ENCODE results near the gene CPZ.

GRCh38 chr4:8666581-8666980, 74.0 kb downstream of the CPZ start:
- TF ChIP-seq, protein P1, sequence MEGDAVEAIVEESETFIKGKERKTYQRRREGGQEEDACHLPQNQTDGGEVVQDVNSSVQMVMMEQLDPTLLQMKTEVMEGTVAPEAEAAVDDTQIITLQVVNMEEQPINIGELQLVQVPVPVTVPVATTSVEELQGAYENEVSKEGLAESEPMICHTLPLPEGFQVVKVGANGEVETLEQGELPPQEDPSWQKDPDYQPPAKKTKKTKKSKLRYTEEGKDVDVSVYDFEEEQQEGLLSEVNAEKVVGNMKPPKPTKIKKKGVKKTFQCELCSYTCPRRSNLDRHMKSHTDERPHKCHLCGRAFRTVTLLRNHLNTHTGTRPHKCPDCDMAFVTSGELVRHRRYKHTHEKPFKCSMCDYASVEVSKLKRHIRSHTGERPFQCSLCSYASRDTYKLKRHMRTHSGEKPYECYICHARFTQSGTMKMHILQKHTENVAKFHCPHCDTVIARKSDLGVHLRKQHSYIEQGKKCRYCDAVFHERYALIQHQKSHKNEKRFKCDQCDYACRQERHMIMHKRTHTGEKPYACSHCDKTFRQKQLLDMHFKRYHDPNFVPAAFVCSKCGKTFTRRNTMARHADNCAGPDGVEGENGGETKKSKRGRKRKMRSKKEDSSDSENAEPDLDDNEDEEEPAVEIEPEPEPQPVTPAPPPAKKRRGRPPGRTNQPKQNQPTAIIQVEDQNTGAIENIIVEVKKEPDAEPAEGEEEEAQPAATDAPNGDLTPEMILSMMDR (IDR thresholded peaks at IDR 0.05): no peak
- no peak for TF ChIP-seq POLR2A (IDR thresholded peaks at IDR 0.05; ENCODE audit: low read depth)
